Measurements from ENCODE around the gene MMAB.
"Not testable (repeated sequence)": the region's sequence is repeated elsewhere in the genome, so short reads cannot be mapped to it uniquely, and the experiment has no call there.

Gene MMAB

DNA sequence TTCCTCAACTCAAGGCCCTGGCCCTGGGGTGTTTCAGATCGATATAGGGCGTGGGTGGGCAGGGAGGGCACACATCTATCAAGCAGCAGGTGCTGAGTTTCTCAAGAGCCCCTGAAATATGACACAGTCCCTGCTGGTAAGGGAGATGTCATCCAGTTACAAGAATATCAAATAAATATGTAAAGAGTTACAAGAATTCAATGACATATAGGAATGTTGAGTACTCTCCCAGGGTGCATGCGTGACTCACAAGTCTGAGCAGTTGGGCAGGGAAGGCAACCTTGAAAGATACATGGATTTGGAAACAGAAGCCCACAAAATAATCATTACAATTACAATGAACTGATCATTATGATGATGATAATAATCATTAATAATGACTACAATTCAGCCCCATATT lies 35.5 kb upstream of the MMAB start:
- no peaks in the 10 kb centered on the region for H3K4me1 Mint-ChIP-seq (ENCODE audit: low read depth)
- no peak overlapping the region for H3K27ac Mint-ChIP-seq
- H3K9me3 Mint-ChIP-seq = no peaks in the 10 kb centered on the region
- H3K4me3 Mint-ChIP-seq = no peak overlapping the region
- H3K36me3 Mint-ChIP-seq (ENCODE audit: low read depth) = no peaks in the 10 kb centered on the region
- intact Hi-C loops (cut with micrococcal nuclease) = no loop called here
- H3K27me3 Mint-ChIP-seq = peaks cover 42% of the 10 kb centered on the region

GRCh38 chr12:109608270-109608669 lies 35.0 kb upstream of the MMAB start:
- intact Hi-C loops (cut with micrococcal nuclease) = no loop called here
- no peaks in the 10 kb centered on the region for H3K9me3 Mint-ChIP-seq
- H3K4me3 Mint-ChIP-seq = no peak overlapping the region
- H3K36me3 Mint-ChIP-seq (ENCODE audit: low read depth) = no peaks in the 10 kb centered on the region
- peaks cover 39% of the 10 kb centered on the region for H3K27me3 Mint-ChIP-seq
- no peak overlapping the region for H3K27ac Mint-ChIP-seq
- no peaks in the 10 kb centered on the region for H3K4me1 Mint-ChIP-seq (ENCODE audit: low read depth)

- H3K27me3 Mint-ChIP-seq = peaks cover 36% of the 10 kb centered on the region
- H3K9me3 Mint-ChIP-seq = no peaks in the 10 kb centered on the region
- intact Hi-C loops (cut with micrococcal nuclease) = no loop called here
- no peak overlapping the region for H3K27ac Mint-ChIP-seq
- H3K4me1 Mint-ChIP-seq (ENCODE audit: low read depth) = no peaks in the 10 kb centered on the region
- H3K36me3 Mint-ChIP-seq (ENCODE audit: low read depth) = no peaks in the 10 kb centered on the region
- no peak overlapping the region for H3K4me3 Mint-ChIP-seq
Observed at GRCh38 chr12:109607618-109608017, 34.3 kb upstream of the MMAB start.

GRCh38 chr12:109606320-109607028 lies 33.2 kb upstream of the MMAB start:
- no peak overlapping the region for H3K4me3 Mint-ChIP-seq
- H3K4me1 Mint-ChIP-seq (ENCODE audit: low read depth) = no peaks in the 10 kb centered on the region
- intact Hi-C loops (cut with micrococcal nuclease) = no loop called here
- H3K27me3 Mint-ChIP-seq = peaks cover 33% of the 10 kb centered on the region
- no peak overlapping the region for H3K27ac Mint-ChIP-seq
- no peaks in the 10 kb centered on the region for H3K9me3 Mint-ChIP-seq
- H3K36me3 Mint-ChIP-seq (ENCODE audit: low read depth) = no peaks in the 10 kb centered on the region

GRCh38 chr12:109605599-109606228 lies 32.4 kb upstream of the MMAB start:
- H3K27me3 Mint-ChIP-seq = peaks cover 36% of the 10 kb centered on the region

GRCh38 chr12:109605016-109605415 lies 31.7 kb upstream of the MMAB start:
- peaks cover 36% of the 10 kb centered on the region for H3K27me3 Mint-ChIP-seq
- H3K9me3 Mint-ChIP-seq = no peaks in the 10 kb centered on the region
- no peak overlapping the region for H3K27ac Mint-ChIP-seq
- H3K4me3 Mint-ChIP-seq = no peak overlapping the region
- no peaks in the 10 kb centered on the region for H3K36me3 Mint-ChIP-seq (ENCODE audit: low read depth)
- H3K4me1 Mint-ChIP-seq (ENCODE audit: low read depth) = no peaks in the 10 kb centered on the region
- intact Hi-C loops (cut with micrococcal nuclease) = no loop called here

More at GRCh38 chr12:109605599-109606228, 32.4 kb upstream of the MMAB start:
- Mint-ChIP-seq H3K4me3 (no peak overlapping the region), H3K9me3 (no peaks in the 10 kb centered on the region), H3K4me1 (ENCODE audit: low read depth) (no peaks in the 10 kb centered on the region), H3K36me3 (ENCODE audit: low read depth) (no peaks in the 10 kb centered on the region), H3K27ac (no peak overlapping the region)
- intact Hi-C loops (cut with micrococcal nuclease) = no loop called here

- intact Hi-C loops (cut with micrococcal nuclease) = no loop called here
- no peaks in the 10 kb centered on the region for H3K36me3 Mint-ChIP-seq (ENCODE audit: low read depth)
Observed at GRCh38 chr12:109604132-109604585, 30.9 kb upstream of the MMAB start.

GRCh38 chr12:109602132-109602531 lies 28.8 kb upstream of the MMAB start:
- H3K27ac Mint-ChIP-seq; intact Hi-C loops (cut with micrococcal nuclease); H3K4me3 Mint-ChIP-seq; H3K9me3 Mint-ChIP-seq: not testable (repeated sequence)
- H3K4me1 Mint-ChIP-seq (ENCODE audit: low read depth) = peaks cover 12% of the 10 kb centered on the region
- H3K36me3 Mint-ChIP-seq (ENCODE audit: low read depth) = peaks cover 14% of the 10 kb centered on the region
- H3K27me3 Mint-ChIP-seq = peaks cover 22% of the 10 kb centered on the region

More at GRCh38 chr12:109604132-109604585, 30.9 kb upstream of the MMAB start:
- Mint-ChIP-seq H3K9me3 (no peaks in the 10 kb centered on the region), H3K4me1 (ENCODE audit: low read depth) (no peaks in the 10 kb centered on the region), H3K27ac (no peak overlapping the region), H3K27me3 (peaks cover 30% of the 10 kb centered on the region), H3K4me3 (no peak overlapping the region)

DNA sequence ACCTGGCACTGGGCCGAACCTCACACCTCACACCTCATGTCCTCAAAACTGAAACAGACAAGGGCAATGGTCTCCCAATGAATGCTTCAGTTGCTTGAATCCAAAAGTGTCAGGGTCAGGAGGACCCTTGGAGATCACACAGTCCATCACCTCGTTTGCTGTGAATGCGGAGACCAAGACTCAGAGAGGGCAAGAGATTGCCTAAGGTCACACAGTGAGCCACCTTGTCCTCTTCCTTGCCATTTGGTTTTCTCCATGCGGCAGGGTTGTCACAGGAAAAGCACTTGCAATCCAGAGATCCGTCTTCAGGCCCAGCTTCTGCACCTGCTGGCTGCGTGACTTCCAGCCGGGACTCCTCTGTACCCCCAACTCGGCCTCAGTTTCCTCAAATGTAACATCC lies 28.3 kb upstream of the MMAB start:
- Mint-ChIP-seq H3K4me3 (no peak overlapping the region), H3K36me3 (ENCODE audit: low read depth) (peaks cover 19% of the 10 kb centered on the region), H3K4me1 (ENCODE audit: low read depth) (peaks cover 14% of the 10 kb centered on the region), H3K27me3 (peaks cover 19% of the 10 kb centered on the region), H3K9me3 (no peaks in the 10 kb centered on the region), H3K27ac (no peak overlapping the region)
- intact Hi-C loops (cut with micrococcal nuclease) = no loop called here

- peaks cover 14% of the 10 kb centered on the region for H3K4me1 Mint-ChIP-seq (ENCODE audit: low read depth)
- H3K27me3 Mint-ChIP-seq = peaks cover 16% of the 10 kb centered on the region
- no peaks in the 10 kb centered on the region for H3K9me3 Mint-ChIP-seq
- no peak overlapping the region for H3K27ac Mint-ChIP-seq
- intact Hi-C loops (cut with micrococcal nuclease) = no loop called here
- H3K36me3 Mint-ChIP-seq (ENCODE audit: low read depth) = peaks cover 25% of the 10 kb centered on the region
- no peak overlapping the region for H3K4me3 Mint-ChIP-seq
Observed at GRCh38 chr12:109600995-109601394, 27.7 kb upstream of the MMAB start.

DNA sequence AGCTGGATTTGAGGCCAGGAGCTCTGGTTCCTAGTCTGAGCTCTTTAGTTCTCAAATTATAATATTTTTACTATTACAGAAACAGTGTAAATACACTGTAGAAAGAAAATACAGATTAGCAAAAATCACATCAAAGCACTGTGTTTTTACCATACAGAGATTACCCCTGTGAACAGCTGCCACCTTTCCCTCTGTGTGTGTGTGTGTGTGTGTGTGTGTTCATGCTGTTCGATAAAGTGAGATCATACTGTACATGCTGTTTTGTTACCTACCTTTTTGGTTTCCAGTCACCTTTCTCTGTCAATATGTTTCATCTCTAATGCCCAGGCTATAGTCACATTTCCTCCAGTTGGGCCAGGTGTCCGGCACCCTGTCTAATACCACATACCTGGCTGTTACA lies 27.2 kb upstream of the MMAB start:
- Mint-ChIP-seq H3K4me1 (ENCODE audit: low read depth) (peaks cover 18% of the 10 kb centered on the region), H3K27ac (no peak overlapping the region), H3K36me3 (ENCODE audit: low read depth) (peaks cover 30% of the 10 kb centered on the region), H3K9me3 (no peaks in the 10 kb centered on the region), H3K4me3 (no peak overlapping the region), H3K27me3 (peaks cover 13% of the 10 kb centered on the region)
- intact Hi-C loops (cut with micrococcal nuclease) = no loop called here

DNA sequence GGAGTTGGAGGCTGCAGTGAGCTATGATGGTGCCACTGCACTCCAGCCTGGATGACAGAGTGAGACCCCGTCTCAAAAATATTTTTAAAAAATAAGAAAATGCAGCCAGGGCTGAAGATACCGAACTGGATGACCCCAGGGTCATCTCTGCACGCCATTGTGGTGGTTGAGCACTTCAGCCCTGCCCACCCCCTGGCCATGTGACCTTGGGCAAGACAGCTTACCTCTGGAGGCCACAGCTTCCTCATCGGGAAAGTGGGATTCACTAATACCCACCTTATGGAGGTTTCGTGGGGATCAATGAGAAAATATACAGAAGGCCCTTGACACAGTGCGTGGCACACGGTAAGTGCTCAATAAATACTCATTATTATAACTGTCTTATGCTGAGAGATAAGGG lies 25.8 kb upstream of the MMAB start:
- H3K4me1 Mint-ChIP-seq (ENCODE audit: low read depth) = peaks cover 31% of the 10 kb centered on the region
- no peaks in the 10 kb centered on the region for H3K9me3 Mint-ChIP-seq
- peaks cover 9% of the 10 kb centered on the region for H3K27me3 Mint-ChIP-seq
- H3K27ac Mint-ChIP-seq = no peak overlapping the region
- intact Hi-C loops (cut with micrococcal nuclease) = loop anchor here (5.0 kb wide), 1 partner anchor 82 kb away; no protein-coding TSS in a partner anchor
- no peak overlapping the region for H3K4me3 Mint-ChIP-seq
- H3K36me3 Mint-ChIP-seq (ENCODE audit: low read depth) = peaks cover 42% of the 10 kb centered on the region

GRCh38 chr12:109598428-109598854 lies 25.1 kb upstream of the MMAB start:
- Mint-ChIP-seq H3K4me3 (no peak overlapping the region), H3K36me3 (ENCODE audit: low read depth) (peaks cover 48% of the 10 kb centered on the region), H3K4me1 (ENCODE audit: low read depth) (peaks cover 34% of the 10 kb centered on the region), H3K27me3 (peaks cover 6% of the 10 kb centered on the region), H3K9me3 (no peaks in the 10 kb centered on the region), H3K27ac (no peak overlapping the region)
- intact Hi-C loops (cut with micrococcal nuclease) = loop anchor here (5.0 kb wide), 1 partner anchor 81 kb away; no protein-coding TSS in a partner anchor

GRCh38 chr12:109597795-109598427 lies 24.6 kb upstream of the MMAB start:
- Mint-ChIP-seq H3K27me3 (peaks cover 6% of the 10 kb centered on the region), H3K27ac (no peak overlapping the region), H3K4me3 (no peak overlapping the region), H3K9me3 (no peaks in the 10 kb centered on the region), H3K36me3 (ENCODE audit: low read depth) (peaks cover 53% of the 10 kb centered on the region), H3K4me1 (ENCODE audit: low read depth) (peaks cover 34% of the 10 kb centered on the region)
- intact Hi-C loops (cut with micrococcal nuclease) = loop anchor here (1.0 to 5.0 kb wide), 3 partner anchors 81 to 177 kb away; no protein-coding TSS in a partner anchor

Measured in dendritic cell treated with granulocyte-macrophage colony-stimulating factor and Interleukin-4, amounts not matched to agents 40 ng/mL and 50 ng/mL, for 4 days (primary cell).